Mesodermal cell (in vitro differentiated cells): Measurements from ENCODE around the gene CEP57L1.

Experiments used
- H3K27ac ChIP-seq: 2 replicates; pipeline ENCODE4 v1.7.0; 2013; ENCODE audit warnings: mild to moderate bottlenecking, low read depth, low read length, moderate library complexity; ENCODE audit not compliant: severe bottlenecking
- H3K36me3 ChIP-seq: 2 replicates; pipeline ENCODE4 v1.7.1; 2013; ENCODE audit warnings: mild to moderate bottlenecking, low read length, moderate library complexity; ENCODE audit not compliant: control insufficient read depth, insufficient read depth
- H3K4me1 ChIP-seq: one replicate; pipeline ENCODE4 v1.7.1; 2013; ENCODE audit warnings: mild to moderate bottlenecking, low read length; ENCODE audit not compliant: insufficient read depth, control insufficient read depth, poor library complexity, severe bottlenecking
- H3K4me3 ChIP-seq: 2 replicates; pipeline ENCODE4 v1.7.0; 2013; ENCODE audit warnings: low read length, control low read depth, mild to moderate bottlenecking; ENCODE audit not compliant: insufficient read depth, poor library complexity, severe bottlenecking; ENCODE audit errors: extremely low read depth
- H3K9me3 ChIP-seq: 2 replicates; pipeline ENCODE4 v1.7.1; 2013; ENCODE audit warnings: mild to moderate bottlenecking, low read length, moderate library complexity; ENCODE audit not compliant: control insufficient read depth
- WGBS, 2 experiments: methylation state at CpG; one replicate each; pipeline ENCODE4 v1.1.5; 2013; ENCODE audit warnings: missing lambda C conversion rate in 2 of 2; ENCODE audit not compliant: insufficient coverage in 2 of 2; 5-methylcytosine and 5-hydroxymethylcytosine counted together

The CEP57L1 gene

GRCh38 chr6:109056661-109057060 lies 38.6 kb upstream of the CEP57L1 start:
- H3K9me3 ChIP-seq: no peaks in the 10 kb centered on the region

GRCh38 chr6:109058620-109059019 lies 36.7 kb upstream of the CEP57L1 start:
- Histone ChIP-seq H3K27ac (no peak overlapping the region), H3K4me3 (no peak overlapping the region), H3K36me3 (no peaks in the 10 kb centered on the region), H3K4me1 (peaks cover 6% of the 10 kb centered on the region), H3K9me3 (no peaks in the 10 kb centered on the region)
- WGBS, 2 experiments: no CpG with 5 or more reads among the region's 2 CpGs

More at GRCh38 chr6:109056661-109057060, 38.6 kb upstream of the CEP57L1 start:
- Histone ChIP-seq H3K4me3 (no peak overlapping the region), H3K36me3 (no peaks in the 10 kb centered on the region), H3K27ac (no peak overlapping the region), H3K4me1 (peaks cover 8% of the 10 kb centered on the region)

DNA sequence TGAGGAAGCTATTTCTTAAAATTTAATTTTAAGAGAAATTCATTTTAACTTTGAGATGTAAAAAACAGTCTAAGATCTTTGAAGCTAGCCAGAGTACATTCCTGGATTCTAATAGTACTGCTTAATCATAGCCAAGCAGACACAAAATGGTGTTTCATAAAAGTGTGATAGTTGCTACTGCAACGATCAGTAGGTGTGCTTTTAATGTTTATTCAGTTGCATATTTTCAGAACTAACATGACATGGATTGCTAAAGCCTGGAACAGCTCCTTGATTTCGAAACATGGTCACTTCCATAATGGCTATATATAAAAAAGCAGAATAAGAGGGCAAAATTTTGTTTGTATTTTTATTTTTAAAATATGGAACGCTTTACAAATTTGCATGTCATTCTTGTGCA lies 36.2 kb upstream of the CEP57L1 start:
- Histone ChIP-seq H3K36me3 (no peaks in the 10 kb centered on the region), H3K27ac (no peak overlapping the region), H3K9me3 (no peaks in the 10 kb centered on the region), H3K4me1 (peaks cover 6% of the 10 kb centered on the region), H3K4me3 (no peak overlapping the region)
- WGBS, 2 experiments: 90% methylated on average over 2 of the region's 3 CpGs

DNA sequence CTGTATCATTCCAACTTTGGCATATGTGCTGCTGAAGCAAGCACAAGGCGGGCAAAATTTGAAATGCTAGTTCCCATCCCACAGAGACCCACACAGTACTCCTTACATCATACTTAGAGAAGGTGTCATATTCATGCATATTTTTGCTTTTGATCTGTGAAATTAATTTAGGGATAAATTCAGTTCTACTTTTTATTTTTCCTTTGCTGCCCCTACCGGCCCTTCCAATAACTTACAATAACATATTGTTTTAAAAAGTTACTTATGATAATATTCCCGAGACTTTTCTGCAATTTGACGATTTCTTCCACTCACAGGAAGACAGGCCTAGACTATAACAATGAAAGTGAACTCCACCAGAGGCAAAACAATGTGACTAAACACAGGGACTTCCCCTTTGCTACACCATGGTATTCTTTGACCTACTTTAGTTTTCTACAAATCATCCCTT lies 35.7 kb upstream of the CEP57L1 start:
- Histone ChIP-seq H3K9me3 (no peaks in the 10 kb centered on the region), H3K4me1 (peaks cover 6% of the 10 kb centered on the region)
- WGBS, 2 experiments: 100% methylated on average over 1 of the region's 4 CpGs; no CpG with 5 or more reads in 1 of the 2 experiments

GRCh38 chr6:109060571-109060970 lies 34.7 kb upstream of the CEP57L1 start:
- H3K36me3 ChIP-seq: no peaks in the 10 kb centered on the region
- H3K4me3 ChIP-seq: no peak overlapping the region
- H3K4me1 ChIP-seq: peaks cover 6% of the 10 kb centered on the region
- H3K27ac ChIP-seq: no peak overlapping the region
- 86% methylated on average over 1 of the region's 2 CpGs; no CpG with 5 or more reads in 1 of the 2 experiments for WGBS, 2 experiments
- H3K9me3 ChIP-seq: no peaks in the 10 kb centered on the region

More for the DNA sequence above, 35.7 kb upstream of the CEP57L1 start:
- no peaks in the 10 kb centered on the region for H3K36me3 ChIP-seq
- no peak overlapping the region for H3K27ac ChIP-seq
- no peak overlapping the region for H3K4me3 ChIP-seq

DNA sequence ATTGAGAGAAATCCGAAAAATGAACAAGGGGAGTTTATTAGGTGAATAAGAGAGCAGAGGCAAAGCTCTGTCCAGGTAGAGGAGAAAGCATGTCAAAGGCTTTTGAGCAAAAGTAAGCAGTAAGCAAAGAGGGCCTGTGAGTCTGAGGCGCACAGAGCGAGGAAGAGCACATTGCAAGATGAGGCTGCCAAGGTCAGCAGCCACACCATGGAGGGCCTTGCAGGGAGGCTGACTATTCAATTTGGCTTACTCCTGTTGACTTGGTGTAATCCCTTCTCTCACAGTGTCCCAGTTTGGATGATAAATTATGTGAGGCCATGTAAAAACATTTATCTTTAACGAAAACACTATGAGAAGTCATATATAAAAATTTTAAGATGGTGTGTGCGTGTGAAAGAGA lies 33.1 kb upstream of the CEP57L1 start:
- Histone ChIP-seq H3K27ac (no peak overlapping the region), H3K36me3 (no peaks in the 10 kb centered on the region), H3K4me1 (peaks cover 3% of the 10 kb centered on the region), H3K9me3 (no peaks in the 10 kb centered on the region), H3K4me3 (no peak overlapping the region)
- WGBS, 2 experiments: 91 to 93% methylated on average over 3 of the region's 5 CpGs

DNA sequence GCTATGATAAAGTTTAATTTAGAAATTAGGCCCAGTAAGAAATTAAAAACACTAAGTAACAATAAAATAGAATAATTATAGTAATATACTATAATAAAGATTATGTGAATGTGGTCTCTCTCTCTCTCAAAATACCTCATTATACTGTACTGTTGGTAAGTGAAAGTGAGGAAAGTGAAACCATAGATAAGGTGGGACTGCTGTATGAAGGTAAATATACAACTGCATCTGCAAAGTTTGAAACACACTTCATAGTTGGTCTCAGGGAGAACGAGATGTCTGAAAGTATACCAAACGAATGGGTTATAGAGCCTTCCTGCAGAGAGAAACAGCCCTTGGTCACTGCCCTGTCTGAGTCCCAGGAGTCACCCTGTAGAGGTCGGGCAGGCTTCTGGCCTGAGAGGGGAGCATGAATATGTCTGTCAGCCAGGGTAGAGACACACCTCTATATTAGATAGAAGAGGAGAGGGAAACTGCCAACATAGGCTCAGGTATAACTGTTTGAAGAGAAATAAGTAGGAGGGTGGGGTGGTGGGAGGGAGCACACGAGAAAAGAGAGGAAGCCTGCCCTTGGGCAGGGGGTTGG lies 32.4 kb upstream of the CEP57L1 start:
- Histone ChIP-seq H3K4me1 (peaks cover 3% of the 10 kb centered on the region), H3K4me3 (no peak overlapping the region), H3K27ac (no peak overlapping the region), H3K36me3 (no peaks in the 10 kb centered on the region), H3K9me3 (no peaks in the 10 kb centered on the region)
- 82 to 100% methylated on average over 1 to 3 of the region's 4 CpGs for WGBS, 2 experiments

DNA sequence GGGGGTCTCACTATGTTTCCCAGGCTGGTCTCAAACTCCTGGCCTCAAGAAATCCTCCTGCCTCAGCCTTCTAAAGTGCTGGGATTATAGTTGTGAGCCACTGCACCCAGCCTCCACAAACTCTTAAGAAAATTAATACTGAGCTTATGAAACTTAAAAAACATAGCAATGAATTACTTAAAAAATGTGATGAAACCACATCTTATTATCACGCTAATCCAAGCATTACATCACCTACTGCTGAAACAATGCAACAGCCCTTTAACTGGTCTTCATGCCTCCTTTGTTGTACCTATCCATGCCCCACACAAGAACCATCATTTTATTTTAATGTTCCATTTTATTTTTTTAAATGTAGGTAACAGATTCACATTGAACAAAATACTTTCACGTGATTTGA lies 25.6 kb upstream of the CEP57L1 start:
- WGBS, 2 experiments: 90% methylated on average over 2 of the region's 2 CpGs; no CpG with 5 or more reads in 1 of the 2 experiments
- Histone ChIP-seq H3K9me3 (no peaks in the 10 kb centered on the region), H3K4me3 (no peak overlapping the region), H3K27ac (no peak overlapping the region), H3K36me3 (no peaks in the 10 kb centered on the region), H3K4me1 (no peaks in the 10 kb centered on the region)

- 67 to 84% methylated on average over 2 to 5 of the region's 7 CpGs for WGBS, 2 experiments
- H3K27ac ChIP-seq: no peak overlapping the region
- H3K9me3 ChIP-seq: no peaks in the 10 kb centered on the region
- no peaks in the 10 kb centered on the region for H3K4me1 ChIP-seq
- no peaks in the 10 kb centered on the region for H3K36me3 ChIP-seq
- no peak overlapping the region for H3K4me3 ChIP-seq
Observed at GRCh38 chr6:109071125-109071917, 24.0 kb upstream of the CEP57L1 start.

- WGBS, 2 experiments: 100% methylated on average over 1 of the region's 7 CpGs; no CpG with 5 or more reads in 1 of the 2 experiments
- Histone ChIP-seq H3K4me1 (no peaks in the 10 kb centered on the region), H3K36me3 (no peaks in the 10 kb centered on the region), H3K27ac (no peak overlapping the region), H3K9me3 (no peaks in the 10 kb centered on the region), H3K4me3 (no peak overlapping the region)
Observed at GRCh38 chr6:109073344-109074132, 21.8 kb upstream of the CEP57L1 start.

DNA sequence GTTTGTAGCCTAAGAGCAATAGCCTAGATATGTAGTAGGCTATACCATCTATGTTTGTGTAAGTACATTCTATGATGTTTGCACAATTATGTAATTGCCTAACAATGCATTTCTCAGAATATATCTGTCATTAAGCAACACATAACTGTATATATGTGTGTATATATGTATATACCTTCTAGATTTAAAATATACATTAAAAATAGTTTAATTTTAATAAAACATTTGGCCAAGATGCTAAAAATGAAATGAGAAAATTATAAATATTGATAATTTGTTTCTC lies 21.2 kb upstream of the CEP57L1 start:
- Histone ChIP-seq H3K27ac (no peak overlapping the region), H3K9me3 (no peaks in the 10 kb centered on the region), H3K4me3 (no peak overlapping the region), H3K4me1 (no peaks in the 10 kb centered on the region), H3K36me3 (no peaks in the 10 kb centered on the region)
